Bronchial epithelial cell (primary cell): ENCODE data around the gene EOLA1. TPM values are rescaled to one million over a fixed set of nuclear protein-coding genes. Genes with fewer than 3 reads are reported as not detected.

Source experiments
- DNase-seq: peaks from one replicate; pipeline ENCODE4 v3.0.0-alpha.2; 2010; ENCODE audit warnings: low read depth
- FAIRE-seq: peaks from 2 replicates; lab custom pipeline; 2011; peaks lifted over from hg19 to GRCh38; lab: Jason Lieb, UNC
- H3K27me3 ChIP-seq: 2 replicates; pipeline ENCODE4 v1.5.1; 2011; ENCODE audit warnings: low read length; ENCODE audit not compliant: control insufficient read depth, insufficient read depth
- H3K36me3 ChIP-seq: 2 replicates; pipeline ENCODE4 v1.5.1; 2011; ENCODE audit warnings: low read length; ENCODE audit not compliant: control insufficient read depth, insufficient read depth
- H3K4me3 ChIP-seq: 2 replicates; pipeline ENCODE4 v1.5.1; 2011; ENCODE audit warnings: mild to moderate bottlenecking, low read depth, low read length, control low read depth
- CTCF ChIP-seq: IDR thresholded peaks from 2 replicates; pipeline ENCODE4 v1.5.1; 2011; ENCODE audit warnings: mild to moderate bottlenecking, moderate library complexity, low read length, control low read depth, inconsistent platforms; ENCODE audit not compliant: insufficient read depth, severe bottlenecking
- total RNA-seq: library from RNA; depleted of rRNA; stranded (reverse); fragments of >200 nt; gene quantifications from 2 replicates; pipeline ENCODE4 v1.2.1, GENCODE V29; 2014

Gene EOLA1
- total RNA-seq, 1 donor from 2014 or later, result 19.5 TPM

GRCh38 chrX:149512225-149512885, 28.5 kb upstream of the EOLA1 start:
- Histone ChIP-seq H3K27me3 (no peaks in the 10 kb centered on the region), H3K4me3 (no peak overlapping the region), H3K36me3 (no peaks in the 10 kb centered on the region)
- peak; percentile 65 for TF ChIP-seq CTCF
- DNase-seq, result peak; percentile 41
- FAIRE-seq, result no peak

GRCh38 chrX:149513825-149514428, 26.9 kb upstream of the EOLA1 start:
- FAIRE-seq (no peak), DNase-seq (no peak)
- Histone ChIP-seq H3K36me3 (no peaks in the 10 kb centered on the region), H3K4me3 (no peak overlapping the region), H3K27me3 (no peaks in the 10 kb centered on the region)
- no peak for TF ChIP-seq CTCF

GRCh38 chrX:149515954-149516602, 24.7 kb upstream of the EOLA1 start:
- H3K4me3 ChIP-seq, result no peak overlapping the region
- no peak for DNase-seq
- FAIRE-seq, result no peak
- H3K27me3 ChIP-seq, result no peaks in the 10 kb centered on the region
- no peaks in the 10 kb centered on the region for H3K36me3 ChIP-seq
- TF ChIP-seq CTCF, result no peak

GRCh38 chrX:149516604-149517003, 24.2 kb upstream of the EOLA1 start:
- Histone ChIP-seq H3K4me3 (no peak overlapping the region), H3K27me3 (no peaks in the 10 kb centered on the region), H3K36me3 (no peaks in the 10 kb centered on the region)
- DNase-seq, result no peak
- TF ChIP-seq CTCF, result no peak
- FAIRE-seq, result no peak

- TF ChIP-seq CTCF, result no peak
- no peak for FAIRE-seq
- Histone ChIP-seq H3K36me3 (no peaks in the 10 kb centered on the region), H3K4me3 (no peak overlapping the region), H3K27me3 (no peaks in the 10 kb centered on the region)
- no peak for DNase-seq
Observed at GRCh38 chrX:149517308-149517707, 23.5 kb upstream of the EOLA1 start.
